NCI-H1048 (cell line): ENCODE data around the gene BCAS1.
"Not testable (repeated sequence)": the region's sequence is repeated elsewhere in the genome, so short reads cannot be mapped to it uniquely, and the experiment has no call there.

ENCODE experiments used
- DNase-seq: peaks from one replicate; lab custom pipeline; 2025; lab: John Stamatoyannopoulos, UW

BCAS1 gene

DNA sequence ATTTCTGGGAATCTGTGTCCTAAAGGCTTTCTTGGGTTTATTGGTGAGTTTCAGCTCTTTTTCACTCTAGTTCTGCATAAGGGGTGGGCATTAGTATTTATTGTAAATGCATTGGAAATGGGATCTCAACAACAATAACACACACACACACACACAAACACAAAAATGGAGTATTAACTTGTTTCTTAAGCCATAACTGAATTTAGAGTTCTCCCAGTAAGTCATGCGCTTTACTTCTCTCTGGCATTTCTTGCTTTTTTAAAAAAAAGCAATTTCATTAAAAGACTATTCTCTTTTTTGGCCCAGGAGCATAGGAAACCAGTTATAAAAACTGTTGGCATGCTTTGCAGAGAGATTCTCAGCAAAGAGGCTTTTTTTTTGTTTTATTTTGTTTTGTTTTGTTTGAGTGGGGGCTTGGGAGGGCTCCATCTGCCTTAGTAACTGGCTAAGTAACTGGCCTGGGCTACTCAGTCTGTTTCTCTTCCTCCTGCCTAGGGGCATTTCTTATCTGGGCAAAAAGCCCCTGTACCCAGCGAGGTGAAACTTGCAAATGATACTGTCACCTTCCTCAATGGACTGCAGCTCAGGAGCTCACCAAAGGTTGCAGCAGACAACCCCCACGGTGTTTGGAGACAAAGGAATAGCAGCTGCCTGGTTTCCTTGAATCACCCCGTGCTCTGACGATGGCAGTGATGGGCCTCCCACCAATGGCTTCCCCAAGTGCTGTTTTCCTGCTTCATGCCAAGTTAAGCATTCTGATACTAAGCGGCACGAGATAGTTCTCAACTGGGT lies 128.5 kb downstream of the BCAS1 start:
- no peak for DNase-seq

DNA sequence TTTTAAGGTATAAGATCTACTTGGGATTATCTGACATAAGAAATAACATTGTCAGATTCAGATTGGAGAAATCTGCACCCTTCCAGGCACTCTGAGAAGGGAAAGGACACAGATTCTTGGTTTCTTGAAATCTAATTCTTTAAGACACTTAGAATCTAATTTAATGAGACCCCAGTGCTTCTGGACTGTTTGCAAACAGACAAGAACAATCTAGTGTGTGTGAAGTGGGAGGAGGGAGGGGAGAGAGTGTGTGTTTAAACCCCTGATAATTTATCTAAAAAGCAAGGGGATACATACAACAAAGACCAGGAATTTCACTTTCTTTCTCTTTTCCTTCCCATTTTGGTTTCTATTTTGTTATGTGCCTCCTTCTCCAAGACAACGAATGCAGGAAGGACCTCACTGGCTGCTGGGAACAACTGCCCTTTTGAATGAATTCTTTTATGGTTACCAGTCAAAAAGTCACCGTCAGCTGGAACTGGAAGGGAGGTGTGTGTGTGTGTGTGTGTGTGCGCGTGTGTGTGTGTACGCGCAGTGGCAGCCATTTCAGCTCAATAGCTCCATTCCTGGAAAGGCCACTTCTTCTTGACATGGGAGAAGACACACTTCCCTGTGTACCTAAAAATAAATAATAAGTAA lies 129.4 kb downstream of the BCAS1 start:
- no peak for DNase-seq

DNA sequence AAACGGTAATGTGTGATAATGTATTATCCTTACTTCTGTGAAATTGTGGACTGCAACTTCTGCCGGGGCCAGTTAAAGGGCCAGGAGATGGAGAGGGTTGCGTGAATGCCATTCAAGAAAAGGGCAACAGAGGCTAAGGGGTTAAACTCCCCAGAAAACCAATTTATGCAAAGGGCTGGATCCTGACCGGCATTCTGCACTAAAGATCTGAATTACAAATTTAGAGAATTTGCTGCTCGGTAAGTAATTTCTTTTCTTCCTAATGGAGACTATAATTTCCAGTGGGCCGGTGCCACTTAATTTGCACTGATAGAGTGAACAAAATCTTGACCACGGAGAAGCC lies 130.1 kb downstream of the BCAS1 start:
- no peak for DNase-seq

DNA sequence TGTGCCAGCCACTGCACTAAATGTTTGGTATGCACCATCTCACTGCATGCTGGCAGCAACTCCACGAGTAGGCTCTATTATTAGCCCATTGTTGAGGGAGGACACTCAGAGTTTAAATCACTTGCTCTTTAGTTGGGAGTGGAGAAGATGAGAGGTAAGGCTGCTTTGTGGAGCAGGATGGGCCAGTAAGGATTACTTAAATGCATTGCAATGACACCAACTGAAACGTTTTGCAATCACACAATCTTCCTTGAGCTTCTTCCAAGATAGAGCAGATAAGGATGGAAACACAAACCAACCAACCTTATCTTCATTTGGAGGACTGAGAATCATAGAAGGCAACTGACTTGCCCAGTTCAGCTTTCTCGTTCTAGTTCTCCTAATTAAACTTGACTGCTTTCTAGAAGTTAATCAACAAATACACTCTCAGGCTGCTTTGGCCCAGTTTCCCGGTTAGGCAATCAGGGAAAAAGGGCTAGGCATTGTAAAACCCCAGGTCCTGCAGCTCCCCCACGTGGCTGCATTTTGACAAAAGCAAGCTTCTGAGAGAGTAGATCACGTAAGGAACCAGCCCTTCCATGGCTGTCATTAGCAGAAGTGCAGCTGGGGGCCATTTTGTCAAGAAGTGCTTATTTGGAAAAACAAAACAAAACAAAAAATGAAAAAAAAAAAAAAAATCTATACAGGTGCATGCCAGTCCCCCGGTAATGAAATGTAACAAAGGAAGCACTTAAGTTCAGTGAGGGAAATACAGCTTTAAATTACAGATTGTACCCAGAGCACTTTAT lies 130.6 kb downstream of the BCAS1 start:
- peak; percentile 52 for DNase-seq

DNA sequence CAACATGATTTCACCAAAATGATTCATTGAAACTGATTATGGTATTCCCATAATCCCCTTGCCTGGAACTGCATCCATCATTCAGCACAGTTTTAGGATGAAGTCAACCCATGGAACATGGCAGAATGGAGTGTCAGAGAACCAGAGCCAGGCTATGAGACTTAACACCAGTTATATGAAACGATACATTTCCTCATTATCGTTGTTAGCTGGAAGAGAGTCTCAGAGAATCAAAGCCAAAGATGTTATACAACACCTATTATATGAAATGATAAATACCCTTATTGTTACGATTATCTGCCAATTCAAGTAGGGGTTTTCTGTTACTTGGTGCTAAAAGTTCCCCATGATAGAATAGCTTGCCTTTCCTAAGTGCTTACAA lies 131.2 kb downstream of the BCAS1 start:
- no peak for DNase-seq

DNA sequence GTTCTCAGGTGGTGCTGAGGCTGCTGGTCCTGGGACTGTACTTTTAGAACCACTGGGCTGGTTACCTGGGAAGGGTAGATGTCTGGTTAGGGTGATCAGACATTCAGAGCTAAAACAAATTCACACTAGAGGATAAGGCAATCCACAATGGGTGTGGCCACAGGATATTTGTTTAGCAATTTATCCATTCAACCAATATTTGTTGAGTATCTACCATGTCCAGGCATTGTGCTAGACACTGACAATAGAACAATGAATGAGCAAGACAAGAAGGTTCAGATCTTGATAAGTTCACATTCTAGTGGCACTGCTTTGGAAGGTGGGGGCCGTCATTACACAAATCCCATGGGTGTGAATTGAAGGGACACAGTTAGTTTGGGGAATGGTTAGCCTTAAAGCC lies 131.7 kb downstream of the BCAS1 start:
- DNase-seq, result no peak

DNA sequence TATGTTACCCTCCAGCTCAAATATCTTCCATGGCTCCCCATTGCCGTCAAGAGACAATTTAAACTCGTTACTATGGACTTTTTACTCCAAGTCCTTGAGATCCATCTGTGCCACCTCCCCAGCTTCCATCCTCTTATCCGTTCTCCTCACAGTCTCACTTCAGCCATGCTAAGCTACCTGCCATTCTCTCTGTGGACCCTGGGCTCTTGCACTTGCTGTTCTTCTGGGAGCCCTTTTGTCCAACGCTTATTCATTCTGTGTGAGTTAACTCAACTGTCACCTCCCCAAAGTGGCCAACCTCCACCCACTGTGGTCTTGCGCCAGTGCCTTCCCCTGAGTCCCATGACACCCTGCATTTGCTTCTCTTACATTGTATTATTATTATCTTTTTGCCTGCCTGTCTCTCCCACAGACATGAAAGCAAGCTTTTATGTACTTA lies 132.4 kb downstream of the BCAS1 start:
- no peak for DNase-seq

DNA sequence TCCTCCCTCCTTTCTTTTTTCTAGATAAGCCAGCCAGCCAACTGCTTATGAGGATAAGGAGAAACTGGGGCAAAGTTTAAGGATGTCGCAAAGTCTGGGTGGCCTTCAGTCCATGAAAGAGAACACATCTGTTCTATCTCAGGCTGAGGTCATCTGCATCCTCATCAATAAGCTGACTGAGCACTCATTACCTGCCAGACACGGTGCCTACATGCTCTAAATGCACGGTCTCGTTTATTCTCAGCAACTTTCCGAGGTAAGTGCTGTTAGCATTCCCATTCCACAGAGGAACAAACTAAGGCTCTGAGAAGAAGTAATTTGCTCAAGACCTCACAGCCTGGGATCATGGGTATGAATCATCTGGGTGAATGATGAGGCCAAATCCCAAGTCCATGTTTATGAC lies 133.1 kb downstream of the BCAS1 start:
- DNase-seq, result no peak

DNA sequence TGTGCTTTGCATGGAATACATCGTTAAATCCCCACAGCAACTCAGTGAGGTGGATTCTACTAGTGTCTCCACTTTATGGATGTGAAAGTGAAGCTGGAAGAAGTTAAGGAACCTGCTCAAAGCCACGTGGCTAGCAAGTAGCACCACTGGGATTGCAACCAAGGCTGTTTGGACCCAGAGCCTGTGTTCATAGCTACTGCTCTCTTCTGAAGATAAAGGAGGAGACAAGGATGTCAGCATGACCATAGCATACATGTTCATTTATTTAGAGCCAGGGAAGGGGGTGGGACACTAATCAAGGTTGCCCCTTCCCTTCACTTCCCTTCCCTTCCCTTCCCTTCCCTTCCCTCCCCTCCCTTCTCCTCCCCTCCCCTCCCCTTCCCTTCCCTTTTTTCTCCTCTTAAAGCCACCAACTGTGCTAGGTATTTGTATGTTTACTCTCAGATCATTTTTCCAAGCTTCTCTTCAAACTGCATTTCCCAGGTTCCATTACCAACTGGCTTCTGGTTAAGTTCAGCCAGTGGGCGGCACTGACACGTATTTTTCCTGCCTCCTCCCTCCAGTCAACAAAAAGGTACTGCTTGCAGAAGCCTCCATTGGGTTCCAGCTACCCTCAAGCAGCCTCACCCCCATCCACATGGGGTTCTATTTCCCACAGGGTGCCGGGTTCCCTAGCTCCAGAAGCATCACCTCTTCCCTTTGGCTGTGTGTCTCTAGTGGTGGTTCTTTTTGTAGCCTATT lies 134.9 kb downstream of the BCAS1 start:
- DNase-seq, result no peak

DNA sequence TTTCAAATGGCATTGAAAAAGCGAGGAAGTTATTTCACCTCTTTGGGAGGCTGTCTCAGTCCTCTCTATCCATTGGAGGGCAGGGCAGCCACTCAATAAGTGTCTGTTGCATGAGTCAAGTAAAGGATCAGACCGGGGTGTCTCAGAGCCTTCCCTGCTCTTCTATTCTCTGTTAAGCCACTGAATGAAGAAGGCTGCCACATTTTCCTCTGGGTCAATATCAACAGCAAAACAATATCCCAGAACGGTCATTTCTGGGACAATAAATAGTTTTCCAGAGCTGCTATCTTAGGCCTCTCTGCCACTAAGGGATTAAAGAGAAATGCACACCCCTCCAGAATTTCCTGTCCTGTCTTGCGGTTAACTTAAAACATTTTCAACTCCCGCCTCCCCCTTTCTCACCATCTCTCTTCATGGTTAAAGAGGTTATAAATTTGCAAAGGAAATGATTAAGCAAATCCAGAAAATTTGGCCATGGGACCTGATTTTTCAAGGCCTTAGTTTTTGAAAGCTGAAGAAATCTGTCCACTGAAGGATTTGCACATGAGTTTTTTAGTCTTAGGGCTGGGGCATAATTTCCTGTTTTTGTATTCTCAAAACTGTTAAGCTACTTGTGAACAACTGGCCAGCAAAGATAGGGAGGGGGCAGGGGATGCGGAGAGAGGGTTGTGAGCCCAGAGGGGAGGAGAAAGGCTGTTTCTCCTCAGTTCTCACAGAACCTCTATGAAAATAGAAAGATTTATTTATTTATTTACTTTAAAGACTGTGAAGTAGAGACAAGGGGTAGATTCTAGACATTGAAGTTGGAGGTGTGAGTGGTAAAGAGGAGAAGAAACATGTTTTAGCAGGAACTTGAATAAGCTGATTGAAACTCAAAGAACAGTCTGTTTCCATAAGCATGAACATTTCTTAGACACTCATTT lies 135.7 kb downstream of the BCAS1 start:
- DNase-seq, result no peak

DNA sequence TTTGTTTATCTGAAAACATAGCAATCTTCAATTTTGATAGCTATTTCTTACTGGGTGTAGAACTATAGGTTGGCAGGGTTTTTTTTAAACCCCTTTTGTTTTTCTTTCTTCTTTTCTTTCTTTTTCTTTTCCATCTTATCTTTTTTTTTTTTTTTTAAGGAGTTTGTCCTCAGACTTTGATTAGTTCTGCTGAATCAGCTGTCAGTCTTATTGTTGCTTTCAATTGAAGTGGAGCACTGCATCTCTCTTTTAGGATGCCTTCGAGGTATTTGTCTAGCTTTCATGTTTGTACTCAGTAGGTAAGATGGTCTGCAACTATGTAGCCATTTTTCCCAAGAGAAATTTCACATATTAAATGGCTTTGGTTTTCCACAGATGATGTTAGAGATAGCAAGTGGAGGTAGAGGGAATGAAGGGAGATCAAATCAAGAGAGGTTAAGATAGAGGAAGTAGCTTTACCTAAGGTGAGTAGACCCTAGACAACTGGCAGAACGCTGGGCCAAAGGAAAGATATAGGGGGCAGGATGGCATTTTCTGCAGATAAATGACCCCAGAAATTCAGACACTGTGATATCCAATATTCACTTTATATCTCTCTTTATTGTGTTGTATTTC lies 137.1 kb downstream of the BCAS1 start:
- no peak for DNase-seq

DNA sequence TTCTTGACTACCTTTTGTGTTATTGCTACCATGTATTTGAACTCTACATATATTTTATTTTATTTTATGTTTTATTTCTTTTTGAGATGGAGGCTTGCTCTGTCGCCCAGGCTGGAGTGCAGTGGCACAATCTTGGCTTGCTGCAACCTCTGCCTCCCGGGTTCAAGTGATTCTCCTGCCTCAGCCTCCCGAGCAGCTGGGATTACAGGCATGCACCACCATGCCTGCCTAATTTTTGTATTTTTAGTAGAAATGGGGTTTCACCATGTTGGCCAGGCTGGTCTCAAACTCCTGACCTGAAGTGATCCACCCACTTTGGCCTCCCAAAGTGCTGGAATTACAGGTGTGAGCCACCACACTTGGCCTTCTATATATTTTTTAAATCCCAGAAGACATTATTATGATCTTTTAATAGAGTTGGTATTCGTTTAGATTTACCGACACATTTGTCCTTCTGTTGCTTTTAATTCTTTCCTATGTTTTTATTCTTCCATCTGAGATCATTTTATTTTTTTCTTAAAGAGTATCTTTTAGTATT lies 137.7 kb downstream of the BCAS1 start:
- DNase-seq, result not testable (repeated sequence)

DNA sequence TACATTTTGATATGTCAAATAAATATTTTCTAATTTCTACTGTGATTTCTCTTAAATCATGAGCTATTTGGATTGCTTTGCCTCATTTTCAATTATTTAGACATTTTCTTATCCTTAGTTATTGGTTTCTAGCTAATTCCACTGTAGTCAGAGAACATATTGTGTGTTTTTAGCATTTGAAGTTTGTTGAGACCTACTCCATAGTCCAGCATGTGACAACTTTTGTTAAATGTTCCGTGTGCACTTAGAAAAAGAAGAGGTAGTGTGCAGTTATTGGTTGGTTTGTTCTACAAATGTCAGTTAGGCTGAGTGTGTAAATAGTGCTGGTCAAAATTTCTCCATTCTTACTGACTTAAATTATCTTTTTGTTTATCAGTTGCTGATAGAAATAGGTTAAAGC lies 138.8 kb downstream of the BCAS1 start:
- DNase-seq, result no peak

DNA sequence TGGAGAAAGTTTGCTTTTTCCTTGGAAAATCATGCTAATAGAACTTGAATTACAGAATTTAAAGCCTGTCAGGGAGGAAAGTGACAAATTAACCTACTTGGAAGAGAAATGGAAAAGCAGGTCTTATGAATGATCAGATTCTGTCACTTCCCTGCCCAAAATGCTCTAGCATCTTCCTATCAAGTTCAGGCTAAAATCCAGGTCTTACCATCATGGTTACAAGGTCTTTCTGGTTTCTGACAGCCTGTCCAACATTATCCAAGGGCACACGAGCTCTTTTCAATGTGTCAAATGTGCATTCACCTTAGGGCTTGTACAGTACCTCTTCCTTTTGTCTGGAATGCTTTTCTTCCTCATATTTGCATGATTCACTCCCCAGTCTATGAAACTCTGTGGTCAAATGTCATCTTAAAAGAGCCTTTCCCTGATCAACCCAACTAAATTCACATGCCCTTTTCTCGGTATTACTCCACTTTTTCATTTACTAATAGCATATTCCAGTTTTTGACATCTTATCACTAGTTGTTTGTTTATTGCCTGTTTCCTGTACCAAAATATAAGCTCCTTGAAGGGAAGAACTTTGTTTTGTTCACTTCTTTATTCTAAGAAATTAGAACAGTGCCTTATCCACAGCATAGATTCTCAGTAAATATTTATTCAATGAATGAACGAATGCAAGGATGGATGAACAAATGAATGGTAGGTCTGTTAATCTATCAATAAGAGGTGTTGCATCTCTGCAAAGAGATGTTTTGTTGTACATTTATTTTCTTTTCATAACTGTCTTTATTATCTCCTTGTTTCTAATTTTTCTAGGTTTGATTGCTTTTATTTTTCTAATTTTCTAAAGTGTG lies 139.5 kb downstream of the BCAS1 start:
- no peak for DNase-seq

DNA sequence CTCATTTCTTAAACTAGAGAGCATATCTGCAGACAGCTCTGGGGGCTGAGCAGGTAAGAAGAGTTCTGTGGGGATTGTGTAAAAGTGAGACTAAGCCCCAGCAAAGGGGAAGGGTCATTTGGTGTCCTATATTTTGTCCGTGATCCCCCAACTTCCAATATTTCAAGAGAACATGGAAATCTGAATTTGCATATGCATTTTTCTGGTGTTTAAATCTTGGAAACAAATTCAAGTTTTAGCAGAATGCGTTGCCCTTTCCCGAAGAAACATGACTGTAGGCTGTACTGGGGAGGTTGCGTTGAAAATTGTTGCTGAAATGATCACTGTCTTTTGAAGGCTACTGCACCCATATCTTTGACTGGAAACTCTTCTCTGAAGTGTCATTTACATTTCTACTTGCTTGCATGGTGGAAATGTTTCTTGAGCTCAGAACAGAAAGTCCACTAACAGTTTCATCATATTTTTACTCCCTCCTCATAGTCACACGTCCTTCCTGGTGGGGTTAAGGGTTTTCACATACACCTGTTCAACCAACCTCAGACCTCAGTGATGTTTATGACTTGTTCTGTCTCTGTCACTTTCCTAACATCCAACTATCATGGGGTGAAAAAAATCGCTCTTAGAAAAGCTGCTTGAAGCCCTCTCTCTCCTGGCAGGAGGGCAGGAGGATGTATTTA lies 140.3 kb downstream of the BCAS1 start:
- DNase-seq, result no peak

DNA sequence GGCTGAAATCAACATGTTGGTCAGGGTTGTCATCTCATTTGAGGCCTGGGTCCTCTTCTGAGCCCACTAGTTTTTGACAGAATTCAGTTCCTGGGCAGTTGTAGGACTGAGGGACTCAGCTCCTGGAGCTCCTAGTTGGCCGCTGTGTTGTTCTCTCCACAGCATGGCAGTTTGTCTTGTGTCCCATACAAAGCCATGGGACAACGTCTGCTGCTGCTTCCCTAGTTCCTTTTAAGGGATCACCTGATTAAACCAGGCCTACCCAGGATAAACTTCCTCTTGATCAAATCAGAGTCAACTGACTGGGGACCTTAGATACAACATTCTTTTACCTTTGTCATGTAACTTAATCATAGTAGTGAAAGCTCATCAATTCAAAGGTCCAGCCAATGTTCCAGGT lies 141.0 kb downstream of the BCAS1 start:
- DNase-seq, result no peak

DNA sequence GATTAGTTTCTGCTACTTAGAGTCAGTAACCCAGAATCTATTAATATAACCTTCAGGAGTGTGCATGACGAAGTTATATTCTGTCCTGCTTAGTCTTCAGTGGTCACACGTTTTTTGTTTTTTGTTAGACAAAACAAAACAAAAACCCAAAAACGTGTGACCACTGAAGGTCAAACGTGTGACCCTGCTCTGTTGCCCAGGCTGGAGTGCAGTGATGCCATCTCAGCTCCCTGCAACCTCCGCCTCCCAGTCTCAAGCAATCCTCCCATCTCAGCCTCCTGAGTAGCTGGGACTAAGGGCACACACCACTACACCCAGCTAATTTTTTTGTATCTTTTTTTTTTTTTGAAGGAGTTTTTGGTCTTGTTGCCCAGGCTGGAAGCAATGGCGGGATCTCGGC lies 142.4 kb downstream of the BCAS1 start:
- DNase-seq, result no peak

DNA sequence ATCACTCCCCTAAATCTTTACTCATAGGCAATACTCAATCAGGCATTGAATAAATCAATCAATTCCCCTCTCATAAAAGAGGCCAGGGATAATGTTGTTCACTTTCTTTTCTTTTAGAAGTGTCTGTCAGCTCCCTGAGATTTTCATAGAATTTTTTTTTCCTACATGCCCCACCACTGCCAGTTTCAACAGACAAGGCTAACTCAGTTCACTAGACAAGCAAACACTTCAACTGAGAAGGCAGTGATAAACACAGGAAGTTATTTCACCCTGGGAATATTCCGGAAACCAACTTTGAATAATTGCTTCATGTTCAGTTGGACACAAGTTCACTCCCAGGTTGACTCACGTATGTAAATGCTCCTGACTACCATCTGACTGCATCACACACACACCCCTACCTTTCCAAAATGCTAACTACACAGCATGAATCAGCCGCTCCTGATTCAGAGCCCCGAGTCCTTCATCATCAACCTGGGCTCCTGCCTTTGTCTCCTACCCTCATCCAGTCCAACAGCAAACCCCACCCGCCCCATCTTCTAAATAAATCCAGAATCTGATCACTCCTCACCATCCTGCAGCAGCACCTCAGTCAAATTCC lies 143.9 kb downstream of the BCAS1 start:
- no peak for DNase-seq
